GM23248 (cell line): ENCODE results near the gene IQCM. TPM values are rescaled to one million over a fixed set of nuclear protein-coding genes. Genes with fewer than 3 reads are reported as not detected.
A peak's percentile ranks its signal among the peaks of the same experiment; 100 is the strongest.

Experiments
- DNase-seq: peaks from one replicate; pipeline ENCODE4 v3.0.0-alpha.2; 2015
- H2AFZ ChIP-seq: fragments of 200-600 bp; sonication (generic); 2 replicates; pipeline ENCODE4 v1.6.1; 2016; ENCODE audit warnings: antibody characterized with exemption
- H3F3A ChIP-seq: fragments of 200-600 bp; sonication (generic); 2 replicates; pipeline ENCODE4 v1.6.1; 2016; ENCODE audit warnings: mild to moderate bottlenecking, antibody characterized with exemption, mixed run types; ENCODE audit not compliant: insufficient read depth
- H3K27ac ChIP-seq: fragments of 200-600 bp; sonication (generic); 2 replicates; pipeline ENCODE4 v1.5.1; 2016; ENCODE audit warnings: mild to moderate bottlenecking
- H3K27me3 ChIP-seq: fragments of 200-600 bp; sonication (generic); replicated peaks from 2 replicates; pipeline ENCODE4 v1.6.1; 2016; ENCODE audit warnings: mild to moderate bottlenecking; ENCODE audit not compliant: insufficient read depth
- H3K36me3 ChIP-seq: fragments of 200-600 bp; sonication (generic); 2 replicates; pipeline ENCODE4 v1.6.1; 2016; ENCODE audit warnings: low read depth, mild to moderate bottlenecking
- H3K4me1 ChIP-seq: fragments of 200-600 bp; sonication (generic); 2 replicates; pipeline ENCODE4 v1.6.1; 2016; ENCODE audit warnings: mild to moderate bottlenecking; ENCODE audit not compliant: insufficient read depth
- H3K4me2 ChIP-seq: fragments of 200-600 bp; sonication (generic); one replicate; pipeline ENCODE4 v1.6.1; 2016; ENCODE audit warnings: mild to moderate bottlenecking; ENCODE audit not compliant: unreplicated experiment
- H3K4me3 ChIP-seq: fragments of 200-600 bp; sonication (generic); 2 replicates; pipeline ENCODE4 v1.5.1; 2016; ENCODE audit warnings: mild to moderate bottlenecking
- H3K79me2 ChIP-seq: fragments of 200-600 bp; sonication (generic); 2 replicates; pipeline ENCODE4 v1.6.1; 2016; ENCODE audit warnings: mild to moderate bottlenecking; ENCODE audit not compliant: insufficient read depth
- H3K9ac ChIP-seq: fragments of 200-600 bp; sonication (generic); 2 replicates; pipeline ENCODE4 v1.6.1; 2016; ENCODE audit warnings: mild to moderate bottlenecking
- H3K9me2 ChIP-seq: fragments of 200-600 bp; sonication (generic); 2 replicates; pipeline ENCODE4 v1.6.1; 2016; ENCODE audit warnings: mixed run types, mild to moderate bottlenecking, moderate library complexity; ENCODE audit not compliant: insufficient read depth
- H3K9me3 ChIP-seq: fragments of 200-600 bp; sonication (generic); one replicate; pipeline ENCODE4 v1.6.1; 2017; ENCODE audit warnings: low read depth
- H4K20me1 ChIP-seq: fragments of 200-600 bp; sonication (generic); 2 replicates; pipeline ENCODE4 v1.6.0; 2016; ENCODE audit not compliant: insufficient read depth
- EZH2 ChIP-seq: fragments of 200-600 bp; sonication (generic); IDR thresholded peaks from 2 replicates; pipeline ENCODE4 v1.6.1; 2018; ENCODE audit warnings: antibody characterized with exemption, mild to moderate bottlenecking; ENCODE audit not compliant: insufficient read depth, poor library complexity, severe bottlenecking
- EZH2phosphoT487 ChIP-seq: fragments of 200-600 bp; sonication (generic); IDR thresholded peaks from 2 replicates; pipeline ENCODE4 v1.6.1; 2018; ENCODE audit warnings: antibody characterized with exemption, moderate library complexity, mild to moderate bottlenecking, low read depth; ENCODE audit not compliant: insufficient read depth
- WGBS, 2 experiments: methylation state at CpG; one replicate each; pipeline ENCODE4 v1.1.6; 2015 to 2017; ENCODE audit warnings: low lambda C conversion rate in 2 of 2, low coverage in 1 of 2; ENCODE audit errors: missing lambda C conversion rate in 2 of 2; 5-methylcytosine and 5-hydroxymethylcytosine counted together
- in situ Hi-C: fragments of 300-500 bp; cut with MboI; formaldehyde crosslinking; loops from 2 replicates; pipeline ENCODE4 v1.15.0; 2020
- polyA plus RNA-seq: library from polyadenylated mRNA; unstranded; fragments of >200 nt; fragmentation: Nextera tagmentation; extraction: Ambion mirVana; gene quantifications from 2 replicates; pipeline ENCODE4 v1.2.1, GENCODE V29; 2016
- total RNA-seq: library from RNA; depleted of rRNA; stranded (reverse); fragments of >200 nt; shearing (Covaris generic); gene quantifications from 2 replicates; pipeline ENCODE4 v1.2.3, GENCODE V29; 2014

Gene IQCM
- total and polyA plus RNA-seq, 2 experiments from 2014 or later = 0.11 TPM; not detected in 1

DNA sequence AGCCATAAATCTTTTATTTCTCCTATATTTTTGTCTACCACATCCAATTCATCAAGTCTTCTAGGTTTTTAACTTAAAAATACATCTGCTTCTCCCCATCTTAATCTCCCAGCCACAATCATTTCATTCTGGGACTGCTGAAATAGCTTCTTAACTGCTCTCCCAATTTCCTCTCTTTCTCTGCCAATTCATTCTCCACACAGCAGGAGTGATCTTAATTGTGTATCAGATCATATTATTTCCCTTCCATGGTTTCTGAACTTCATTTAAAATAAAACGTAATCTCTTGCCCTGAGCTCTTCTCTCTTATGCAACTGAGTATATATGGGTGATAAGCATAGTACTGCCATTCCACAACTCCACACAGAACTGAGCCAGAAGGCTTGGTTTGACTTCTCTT is 69.4 kb downstream of the IQCM start:
- Histone ChIP-seq H3K79me2 (no peaks in the 10 kb centered on the region), H3K27ac (no peak overlapping the region), H4K20me1 (no peaks in the 10 kb centered on the region), H3K9me3 (peaks cover 3% of the 10 kb centered on the region), H3F3A (no peaks in the 10 kb centered on the region), H3K4me3 (no peak overlapping the region), H3K9me2 (0 out of 2 replicates have a peak, but pooled peaks cover 5% of the 10 kb centered on the region), H3K36me3 (no peaks in the 10 kb centered on the region), H3K4me2 (no peak overlapping the region), H3K9ac (no peak overlapping the region), H2AFZ (no peak overlapping the region), H3K27me3 (no peaks in the 10 kb centered on the region), H3K4me1 (0 out of 2 replicates have a peak, but pooled peaks cover 2% of the 10 kb centered on the region)
- in situ Hi-C loops = no loop called here
- WGBS, 2 experiments = 87 to 100% methylated on average over 1 of the region's 1 CpG
- TF ChIP-seq EZH2phosphoT487 = no peak
- TF ChIP-seq EZH2 = no peak
- DNase-seq = no peak

DNA sequence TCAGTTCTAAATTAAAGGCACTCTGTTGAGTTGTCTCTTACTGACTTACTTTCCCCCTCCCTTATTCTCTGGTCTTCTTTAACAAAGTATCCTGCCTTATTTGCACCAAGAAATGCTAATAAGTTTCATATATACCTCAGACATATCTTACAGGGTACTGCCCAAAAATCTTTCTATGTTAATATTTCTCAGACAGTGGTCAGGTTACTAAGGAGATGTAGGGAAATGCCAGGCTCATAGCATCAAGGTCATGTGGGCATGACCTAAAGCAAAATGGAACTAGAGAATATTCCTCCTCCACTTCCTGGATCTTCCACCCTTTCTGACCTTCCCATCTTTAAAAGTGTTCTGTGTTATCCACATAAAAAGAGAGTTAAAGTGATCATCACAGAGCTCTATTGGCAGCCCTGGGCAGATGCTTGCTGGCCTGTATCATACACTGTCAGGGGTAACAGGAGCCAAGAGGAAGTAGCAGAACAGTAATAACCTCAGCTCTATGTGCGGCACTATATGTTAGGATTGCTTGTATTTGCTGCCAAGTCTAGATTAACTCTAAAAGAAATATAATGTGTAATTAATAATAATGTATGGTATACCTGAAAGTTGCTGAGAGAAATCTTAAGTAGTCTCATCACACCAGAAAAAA is 74.3 kb downstream of the IQCM start:
- Histone ChIP-seq H3K9me3 (no peaks in the 10 kb centered on the region), H3K27me3 (no peaks in the 10 kb centered on the region), H3K4me3 (no peak overlapping the region), H3K9me2 (no peaks in the 10 kb centered on the region), H3F3A (no peaks in the 10 kb centered on the region), H3K4me1 (no peaks in the 10 kb centered on the region), H2AFZ (no peak overlapping the region), H4K20me1 (no peaks in the 10 kb centered on the region), H3K4me2 (no peak overlapping the region), H3K79me2 (no peaks in the 10 kb centered on the region), H3K36me3 (no peaks in the 10 kb centered on the region), H3K9ac (no peak overlapping the region), H3K27ac (no peak overlapping the region)
- 67 to 68% methylated on average over 1 of the region's 1 CpG for WGBS, 2 experiments
- peak; percentile 7 for DNase-seq
- in situ Hi-C loops = no loop called here
- TF ChIP-seq EZH2phosphoT487 (no peak), EZH2 (no peak)

DNA sequence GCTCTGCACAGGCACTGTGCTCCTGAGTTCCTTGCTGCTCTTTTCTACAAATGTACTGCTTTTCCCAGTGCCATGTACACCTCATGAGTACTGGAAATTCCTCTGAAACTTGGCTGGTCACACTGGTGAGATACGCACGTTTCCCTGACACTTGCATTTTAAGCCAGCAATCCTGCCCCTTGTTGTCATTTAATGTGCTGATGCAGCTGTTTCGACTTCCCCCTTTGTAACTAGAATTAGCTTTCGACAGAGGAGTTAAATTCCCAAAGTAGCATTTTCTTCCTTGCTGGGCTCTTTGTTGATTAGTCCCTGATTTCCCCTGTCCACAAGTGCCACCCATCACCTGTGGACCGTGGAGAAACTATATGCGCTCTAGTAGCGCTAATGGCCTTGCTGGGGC is 77.5 kb downstream of the IQCM start:
- WGBS, 2 experiments = 76 to 79% methylated on average over 7 of the region's 7 CpGs
- Histone ChIP-seq H3K9ac (no peak overlapping the region), H3K79me2 (no peaks in the 10 kb centered on the region), H3K9me3 (no peaks in the 10 kb centered on the region), H3F3A (no peaks in the 10 kb centered on the region), H3K4me1 (no peaks in the 10 kb centered on the region), H2AFZ (no peak overlapping the region), H3K9me2 (no peaks in the 10 kb centered on the region), H3K27ac (no peak overlapping the region), H3K4me3 (no peak overlapping the region), H4K20me1 (no peaks in the 10 kb centered on the region), H3K36me3 (no peaks in the 10 kb centered on the region), H3K4me2 (no peak overlapping the region), H3K27me3 (no peaks in the 10 kb centered on the region)
- no peak for DNase-seq
- no peak for TF ChIP-seq EZH2phosphoT487
- TF ChIP-seq EZH2 = no peak
- in situ Hi-C loops = no loop called here

DNA sequence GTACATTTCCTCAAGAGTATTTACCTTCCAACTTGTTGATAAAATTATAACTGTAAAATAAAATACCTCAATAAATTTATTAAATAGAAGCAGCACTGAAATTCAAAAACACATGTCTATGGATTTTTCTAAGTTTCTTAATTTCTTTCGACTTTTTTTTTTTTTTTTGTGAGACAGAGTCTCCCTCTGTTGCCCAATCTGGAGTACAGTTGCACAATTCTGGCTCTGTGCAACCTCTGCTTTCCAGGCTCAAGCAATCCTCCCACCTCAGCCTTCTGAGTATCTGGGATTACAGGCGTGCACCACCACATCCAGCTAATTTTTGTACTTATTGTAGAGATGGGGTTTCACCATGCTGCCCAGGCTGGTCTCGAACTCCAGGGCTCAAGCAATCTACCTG is 79.8 kb downstream of the IQCM start:
- in situ Hi-C loops = no loop called here
- no peak overlapping the region for H2AFZ ChIP-seq
- H3K36me3 ChIP-seq = no peaks in the 10 kb centered on the region
- no peaks in the 10 kb centered on the region for H3K27me3 ChIP-seq
- no peaks in the 10 kb centered on the region for H3F3A ChIP-seq
- H3K4me3 ChIP-seq = no peak overlapping the region
- no peaks in the 10 kb centered on the region for H3K9me3 ChIP-seq
- no peak for TF ChIP-seq EZH2phosphoT487
- WGBS, 2 experiments = 78 to 85% methylated on average over 3 of the region's 3 CpGs
- H4K20me1 ChIP-seq = no peaks in the 10 kb centered on the region
- H3K9ac ChIP-seq = no peak overlapping the region
- no peaks in the 10 kb centered on the region for H3K79me2 ChIP-seq
- no peaks in the 10 kb centered on the region for H3K4me1 ChIP-seq
- no peak overlapping the region for H3K4me2 ChIP-seq
- H3K27ac ChIP-seq = no peak overlapping the region
- H3K9me2 ChIP-seq = no peaks in the 10 kb centered on the region
- peak; percentile 43 for DNase-seq

DNA sequence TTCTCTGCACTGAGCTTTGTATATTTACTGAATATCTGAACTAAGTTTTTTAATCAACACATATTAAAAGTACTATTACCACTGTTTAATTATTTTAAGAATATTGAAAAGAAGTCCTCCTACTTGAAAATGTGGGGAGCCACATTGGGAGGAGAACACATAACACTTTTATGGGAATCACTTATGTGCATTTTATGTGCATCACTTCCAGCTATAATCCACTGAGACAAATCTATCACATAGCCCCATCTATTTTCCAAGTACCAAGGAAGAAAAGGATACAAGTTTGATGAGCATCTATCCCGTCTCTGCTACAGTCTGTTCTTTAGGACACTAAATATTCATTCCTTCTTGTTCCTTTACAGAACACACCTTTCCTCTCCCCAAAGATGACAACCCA is 87.2 kb downstream of the IQCM start:
- 90 to 92% methylated on average over 1 of the region's 1 CpG for WGBS, 2 experiments
- H3K4me2 ChIP-seq = no peak overlapping the region
- in situ Hi-C loops = no loop called here
- no peaks in the 10 kb centered on the region for H3K9me3 ChIP-seq
- no peaks in the 10 kb centered on the region for H3F3A ChIP-seq
- H3K36me3 ChIP-seq = no peaks in the 10 kb centered on the region
- H4K20me1 ChIP-seq = no peaks in the 10 kb centered on the region
- no peak overlapping the region for H3K27ac ChIP-seq
- H2AFZ ChIP-seq = no peak overlapping the region
- no peak overlapping the region for H3K4me3 ChIP-seq
- no peak overlapping the region for H3K9ac ChIP-seq
- H3K79me2 ChIP-seq = no peaks in the 10 kb centered on the region
- H3K27me3 ChIP-seq = no peaks in the 10 kb centered on the region
- no peak for TF ChIP-seq EZH2
- TF ChIP-seq EZH2phosphoT487 = no peak
- no peaks in the 10 kb centered on the region for H3K4me1 ChIP-seq
- H3K9me2 ChIP-seq = no peaks in the 10 kb centered on the region
- DNase-seq = no peak
